ENCODE data around the gene PSMB5. TPM values are rescaled to one million over a fixed set of nuclear protein-coding genes. Genes with fewer than 3 reads are reported as not detected.

PSMB5 gene
- total RNA-seq (2022) (172 and 189 TPM in 2 replicates), Bru-seq, nascent RNA (percentile 84 among the genes with signal in this experiment), BruChase-seq, experiment 1, labeled RNA remaining after a 2-hour chase (percentile 85 among the genes with signal in this experiment), BruChase-seq, experiment 2, labeled RNA remaining after a 6-hour chase (percentile 93 among the genes with signal in this experiment)
- long read RNA-seq, transcript PSMB5-205 (4 exons, 1,117 nt), result minor isoform, 14 of 489 reads
- long read RNA-seq, transcript PSMB5-202 (3 exons, 1,294 nt), result major isoform, 453 of 489 reads
- long read RNA-seq, partial matches to known transcripts, result 8 of 489 reads
- long read RNA-seq, other reads (novel, unspliced or antisense), result 7 of 489 reads

- DNase-seq, result peak; percentile 89 to 95
- Mint-ChIP-seq H3K4me3 (ENCODE audit: unreplicated experiment) (peak within 1 kb of the TSS; percentile 98), H3K27me3 (ENCODE audit: insufficient read depth, unreplicated experiment) (no peaks in the 10 kb centered on the region), H3K9me3 (ENCODE audit: unreplicated experiment) (no peaks in the 10 kb centered on the region), H3K36me3 (ENCODE audit: insufficient read depth, unreplicated experiment) (peaks cover 46% of the 10 kb centered on the region), H3K4me1 (ENCODE audit: low read depth, unreplicated experiment) (peaks cover 7% of the 10 kb centered on the region), H3K27ac (ENCODE audit: unreplicated experiment) (peak within 1 kb of the TSS; percentile 99)
- BruUV-seq (replicated peaks), result no TSS peak
- TF ChIP-seq, protein P1, sequence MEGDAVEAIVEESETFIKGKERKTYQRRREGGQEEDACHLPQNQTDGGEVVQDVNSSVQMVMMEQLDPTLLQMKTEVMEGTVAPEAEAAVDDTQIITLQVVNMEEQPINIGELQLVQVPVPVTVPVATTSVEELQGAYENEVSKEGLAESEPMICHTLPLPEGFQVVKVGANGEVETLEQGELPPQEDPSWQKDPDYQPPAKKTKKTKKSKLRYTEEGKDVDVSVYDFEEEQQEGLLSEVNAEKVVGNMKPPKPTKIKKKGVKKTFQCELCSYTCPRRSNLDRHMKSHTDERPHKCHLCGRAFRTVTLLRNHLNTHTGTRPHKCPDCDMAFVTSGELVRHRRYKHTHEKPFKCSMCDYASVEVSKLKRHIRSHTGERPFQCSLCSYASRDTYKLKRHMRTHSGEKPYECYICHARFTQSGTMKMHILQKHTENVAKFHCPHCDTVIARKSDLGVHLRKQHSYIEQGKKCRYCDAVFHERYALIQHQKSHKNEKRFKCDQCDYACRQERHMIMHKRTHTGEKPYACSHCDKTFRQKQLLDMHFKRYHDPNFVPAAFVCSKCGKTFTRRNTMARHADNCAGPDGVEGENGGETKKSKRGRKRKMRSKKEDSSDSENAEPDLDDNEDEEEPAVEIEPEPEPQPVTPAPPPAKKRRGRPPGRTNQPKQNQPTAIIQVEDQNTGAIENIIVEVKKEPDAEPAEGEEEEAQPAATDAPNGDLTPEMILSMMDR (IDR thresholded peaks at IDR 0.05; ENCODE audit: insufficient read depth in 1 of 2, low read depth in 1 of 2, low read length in 1 of 2, severe bottlenecking in 1 of 2, unreplicated experiment in 1 of 2), result no peak
- intact Hi-C loops (cut with micrococcal nuclease; ENCODE audit: unreplicated experiment), result loop anchor here (2.0 kb wide), 1 partner anchor 28 kb away; no protein-coding TSS in a partner anchor
- POLR2A ChIA-PET, result interaction anchor here (0.6 to 1.0 kb wide), 5 partner anchors 11 to 395 kb away, joined by 3 to 4 read pairs (median 3); no protein-coding TSS in a partner anchor
- peaks cover 2% of the 10 kb centered on the region; the same call in 1 of the 2 replicates for H3K36me3 ChIP-seq (ENCODE audit: control insufficient read depth, insufficient read depth, low read length)
- no peaks in the 10 kb centered on the region for H3K27me3 ChIP-seq (replicated peaks; ENCODE audit: control insufficient read depth, insufficient read depth, low read length)
- peaks cover 6% of the 10 kb centered on the region for H3K4me1 ChIP-seq
- H3K4me3 ChIP-seq (ENCODE audit: low read depth, low read length), result peak within 1 kb of the TSS; percentile 72
- CTCF ChIA-PET, result interaction anchor here (0.5 to 1.5 kb wide), 7 partner anchors 28 to 527 kb away, joined by 3 to 7 read pairs (median 4); no protein-coding TSS in a partner anchor
- no peaks in the 10 kb centered on the region for H3K9me3 ChIP-seq
These were observed at the start of gene PSMB5 for GRCh38 chr14:23034498-23035302. Gene PSMB5 (minus strand): TSS chr14:23034900. CDS start chr14:23034881, 19 bp downstream.

DNA sequence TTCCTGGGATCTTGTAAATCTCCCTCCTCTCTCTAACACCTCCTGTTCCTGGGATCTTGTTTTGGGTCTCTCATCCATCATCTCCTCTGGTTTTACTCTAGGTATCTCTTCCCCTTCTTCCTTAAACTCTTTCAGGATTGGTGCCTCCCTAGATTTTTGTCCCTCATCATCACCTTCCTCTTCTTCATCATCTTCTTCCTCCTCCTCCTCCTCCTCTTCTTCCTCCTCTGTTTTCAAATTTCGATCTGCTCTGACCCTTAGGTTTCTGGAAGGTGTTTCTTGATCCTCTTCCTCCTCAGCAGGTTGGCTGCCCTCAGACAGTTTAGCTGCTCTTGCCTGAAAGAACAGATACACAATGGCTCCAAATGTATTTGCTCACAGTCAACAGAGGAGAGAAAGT is 45.8 kb upstream of the PSMB5 start:
- no peak for DNase-seq
- no peak overlapping the region for H3K27ac Mint-ChIP-seq (ENCODE audit: unreplicated experiment)
- Histone ChIP-seq H3K4me3 (ENCODE audit: low read depth, low read length) (no peak overlapping the region), H3K36me3 (ENCODE audit: control insufficient read depth, insufficient read depth, low read length) (peaks cover 4% of the 10 kb centered on the region), H3K4me1 (peaks cover 52% of the 10 kb centered on the region), H3K9me3 (no peaks in the 10 kb centered on the region), H3K27me3 (replicated peaks; ENCODE audit: control insufficient read depth, insufficient read depth, low read length) (no peaks in the 10 kb centered on the region)
- peak overlapping the region; percentile 2 for H3K4me3 Mint-ChIP-seq (ENCODE audit: unreplicated experiment)
- POLR2A ChIA-PET, result no interaction called here
- peaks cover 77% of the 10 kb centered on the region for H3K36me3 Mint-ChIP-seq (ENCODE audit: insufficient read depth, unreplicated experiment)
- H3K4me1 Mint-ChIP-seq (ENCODE audit: low read depth, unreplicated experiment), result peaks cover 21% of the 10 kb centered on the region
- no TSS peak for BruUV-seq (replicated peaks)
- TF ChIP-seq, protein P1 (IDR thresholded peaks at IDR 0.05; ENCODE audit: insufficient read depth in 1 of 2, low read depth in 1 of 2, low read length in 1 of 2, severe bottlenecking in 1 of 2, unreplicated experiment in 1 of 2), result no peak
- CTCF ChIA-PET, result interaction anchor here (0.6 to 4.5 kb wide), 3 partner anchors 12 to 14 kb away, joined by 3 to 49 read pairs (median 3); partner anchors contain the start of gene ACIN1
- no peaks in the 10 kb centered on the region for H3K27me3 Mint-ChIP-seq (ENCODE audit: insufficient read depth, unreplicated experiment)
- intact Hi-C loops (cut with micrococcal nuclease; ENCODE audit: unreplicated experiment), result no loop called here
- H3K9me3 Mint-ChIP-seq (ENCODE audit: unreplicated experiment), result no peaks in the 10 kb centered on the region

GRCh38 chr14:23079716-23080115 is 45.0 kb upstream of the PSMB5 start:
- DNase-seq, result no peak
- Histone ChIP-seq H3K36me3 (ENCODE audit: control insufficient read depth, insufficient read depth, low read length) (peaks cover 4% of the 10 kb centered on the region), H3K4me3 (ENCODE audit: low read depth, low read length) (no peak overlapping the region), H3K9me3 (no peaks in the 10 kb centered on the region), H3K27me3 (replicated peaks; ENCODE audit: control insufficient read depth, insufficient read depth, low read length) (no peaks in the 10 kb centered on the region), H3K4me1 (peaks cover 52% of the 10 kb centered on the region)
- POLR2A ChIA-PET, result no interaction called here
- peaks cover 77% of the 10 kb centered on the region for H3K36me3 Mint-ChIP-seq (ENCODE audit: insufficient read depth, unreplicated experiment)
- peak overlapping the region; percentile 54 for H3K27ac Mint-ChIP-seq (ENCODE audit: unreplicated experiment)
- BruUV-seq (replicated peaks), result no TSS peak
- H3K4me1 Mint-ChIP-seq (ENCODE audit: low read depth, unreplicated experiment), result peaks cover 21% of the 10 kb centered on the region
- intact Hi-C loops (cut with micrococcal nuclease; ENCODE audit: unreplicated experiment), result no loop called here
- no peaks in the 10 kb centered on the region for H3K9me3 Mint-ChIP-seq (ENCODE audit: unreplicated experiment)
- CTCF ChIA-PET, result interaction anchor here (0.6 to 4.5 kb wide), 3 partner anchors 11 to 15 kb away, joined by 3 to 49 read pairs (median 3); partner anchors contain the start of gene ACIN1
- H3K27me3 Mint-ChIP-seq (ENCODE audit: insufficient read depth, unreplicated experiment), result no peaks in the 10 kb centered on the region
- TF ChIP-seq, protein P1 (IDR thresholded peaks at IDR 0.05; ENCODE audit: insufficient read depth in 1 of 2, low read depth in 1 of 2, low read length in 1 of 2, severe bottlenecking in 1 of 2, unreplicated experiment in 1 of 2), result no peak
- peak overlapping the region; percentile 14 for H3K4me3 Mint-ChIP-seq (ENCODE audit: unreplicated experiment)
